GM21515 (cell line): ENCODE results near the gene GP2.

Experiments used
- ATAC-seq: cut with Tn5 transposase; IDR thresholded peaks from one replicate; pipeline ENCODE4 v1.9.1; 2021; ENCODE audit not compliant: unreplicated experiment

Gene GP2

GRCh38 chr16:20327444-20328041 is at the start of gene GP2:
Gene GP2 (minus strand): TSS chr16:20327513. CDS start chr16:20326431, 1,082 bp downstream.
- ATAC-seq = no peak

GRCh38 chr16:20372701-20373100 is 45.4 kb upstream of the GP2 start:
- no peak for ATAC-seq

- ATAC-seq = no peak
Measured at GRCh38 chr16:20369452-20370054, 42.2 kb upstream of the GP2 start.

- no peak for ATAC-seq
Measured at GRCh38 chr16:20364051-20364450, 36.7 kb upstream of the GP2 start.

- ATAC-seq = no peak
Measured at GRCh38 chr16:20363191-20363590, 35.9 kb upstream of the GP2 start.

- ATAC-seq = no peak
Measured at GRCh38 chr16:20359997-20360396, 32.7 kb upstream of the GP2 start.

GRCh38 chr16:20355114-20355782 is 27.9 kb upstream of the GP2 start:
- ATAC-seq = no peak

- no peak for ATAC-seq
Measured at GRCh38 chr16:20353379-20353778, 26.1 kb upstream of the GP2 start.

GRCh38 chr16:20352615-20353014 is 25.3 kb upstream of the GP2 start, which contains the start of gene UMOD:
Gene UMOD (minus strand): TSS chr16:20352715. CDS start chr16:20350737, 1,978 bp downstream.
- no peak for ATAC-seq

- ATAC-seq = no peak
Measured at GRCh38 chr16:20349615-20350014, 22.3 kb upstream of the GP2 start.

- no peak for ATAC-seq
Measured at GRCh38 chr16:20348365-20349185, 21.3 kb upstream of the GP2 start.

GRCh38 chr16:20347666-20348364 is 20.5 kb upstream of the GP2 start:
- no peak for ATAC-seq

GRCh38 chr16:20344611-20345010 is 17.3 kb upstream of the GP2 start:
- no peak for ATAC-seq

GRCh38 chr16:20339744-20340143 is 12.4 kb upstream of the GP2 start:
- ATAC-seq = no peak

GRCh38 chr16:20336955-20337354 is 9.6 kb upstream of the GP2 start:
- ATAC-seq = no peak

- ATAC-seq = no peak
Measured at GRCh38 chr16:20334396-20334795, 7.1 kb upstream of the GP2 start.

GRCh38 chr16:20333120-20333519 is 5.8 kb upstream of the GP2 start:
- no peak for ATAC-seq

- ATAC-seq = no peak
Measured at GRCh38 chr16:20332411-20332810, 5.1 kb upstream of the GP2 start.

- no peak for ATAC-seq
Measured at GRCh38 chr16:20331635-20332034, 4.3 kb upstream of the GP2 start.

GRCh38 chr16:20329392-20330138 is 2.3 kb upstream of the GP2 start:
- ATAC-seq = no peak
